ENCODE data around the gene SOS2.

The SOS2 gene

DNA sequence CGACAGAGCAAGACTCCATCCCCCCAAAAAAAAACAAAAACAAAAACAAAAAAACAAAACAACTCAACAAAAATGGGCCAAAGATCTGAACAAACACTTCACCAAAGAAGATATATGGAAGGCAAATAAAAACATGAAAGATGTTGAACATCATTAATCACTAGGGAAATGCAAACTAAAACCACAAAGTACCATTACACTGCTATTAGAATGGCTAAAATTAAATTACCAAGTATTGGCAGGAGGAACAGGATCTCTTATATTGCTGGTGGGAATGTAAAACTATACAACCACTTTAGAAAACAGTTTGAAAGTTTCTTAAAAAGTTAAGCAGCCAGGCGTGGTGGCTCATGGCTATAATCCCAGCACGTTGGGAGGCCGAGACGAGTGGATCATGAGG lies 12.9 kb downstream of the SOS2 start:
- no peak for DNase-seq
- no peak overlapping the region for H3K4me3 ChIP-seq (ENCODE audit: low read length)
- no peak overlapping the region for H2AFZ ChIP-seq (ENCODE audit: low read length)
- no peaks in the 10 kb centered on the region for H3F3A ChIP-seq (ENCODE audit: insufficient read depth, low read length)
- H3K27ac ChIP-seq (ENCODE audit: low read length), result no peak overlapping the region
- H3K9me3 ChIP-seq (replicated peaks; ENCODE audit: insufficient read depth, low read length), result no peaks in the 10 kb centered on the region
- H3K27me3 ChIP-seq (replicated peaks; ENCODE audit: insufficient read depth, low read length), result no peaks in the 10 kb centered on the region
- TF ChIP-seq, protein P1, sequence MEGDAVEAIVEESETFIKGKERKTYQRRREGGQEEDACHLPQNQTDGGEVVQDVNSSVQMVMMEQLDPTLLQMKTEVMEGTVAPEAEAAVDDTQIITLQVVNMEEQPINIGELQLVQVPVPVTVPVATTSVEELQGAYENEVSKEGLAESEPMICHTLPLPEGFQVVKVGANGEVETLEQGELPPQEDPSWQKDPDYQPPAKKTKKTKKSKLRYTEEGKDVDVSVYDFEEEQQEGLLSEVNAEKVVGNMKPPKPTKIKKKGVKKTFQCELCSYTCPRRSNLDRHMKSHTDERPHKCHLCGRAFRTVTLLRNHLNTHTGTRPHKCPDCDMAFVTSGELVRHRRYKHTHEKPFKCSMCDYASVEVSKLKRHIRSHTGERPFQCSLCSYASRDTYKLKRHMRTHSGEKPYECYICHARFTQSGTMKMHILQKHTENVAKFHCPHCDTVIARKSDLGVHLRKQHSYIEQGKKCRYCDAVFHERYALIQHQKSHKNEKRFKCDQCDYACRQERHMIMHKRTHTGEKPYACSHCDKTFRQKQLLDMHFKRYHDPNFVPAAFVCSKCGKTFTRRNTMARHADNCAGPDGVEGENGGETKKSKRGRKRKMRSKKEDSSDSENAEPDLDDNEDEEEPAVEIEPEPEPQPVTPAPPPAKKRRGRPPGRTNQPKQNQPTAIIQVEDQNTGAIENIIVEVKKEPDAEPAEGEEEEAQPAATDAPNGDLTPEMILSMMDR (IDR thresholded peaks at IDR 0.05; ENCODE audit: low read length), result no peak
- TF ChIP-seq EZH2phosphoT487 (IDR thresholded peaks at IDR 0.05; ENCODE audit: low read length) (no peak), EZH2 (optimal IDR thresholded peaks at IDR 0.05; ENCODE audit: low read depth, low read length) (no peak)
- H3K9ac ChIP-seq (ENCODE audit: low read length), result no peak overlapping the region
- no peaks in the 10 kb centered on the region for H3K36me3 ChIP-seq (replicated peaks; ENCODE audit: insufficient read depth, low read length)
- no peak overlapping the region for H3K4me2 ChIP-seq (ENCODE audit: low read depth, low read length)
- H3K9me2 ChIP-seq (replicated peaks; ENCODE audit: insufficient read depth, low read length), result no peaks in the 10 kb centered on the region
- H4K20me1 ChIP-seq (ENCODE audit: insufficient read depth, low read length), result no peaks in the 10 kb centered on the region
- H3K79me2 ChIP-seq (ENCODE audit: low read length), result no peaks in the 10 kb centered on the region; the same call in 1 of the 2 replicates
- no peaks in the 10 kb centered on the region for H3K4me1 ChIP-seq (ENCODE audit: low read length)

DNA sequence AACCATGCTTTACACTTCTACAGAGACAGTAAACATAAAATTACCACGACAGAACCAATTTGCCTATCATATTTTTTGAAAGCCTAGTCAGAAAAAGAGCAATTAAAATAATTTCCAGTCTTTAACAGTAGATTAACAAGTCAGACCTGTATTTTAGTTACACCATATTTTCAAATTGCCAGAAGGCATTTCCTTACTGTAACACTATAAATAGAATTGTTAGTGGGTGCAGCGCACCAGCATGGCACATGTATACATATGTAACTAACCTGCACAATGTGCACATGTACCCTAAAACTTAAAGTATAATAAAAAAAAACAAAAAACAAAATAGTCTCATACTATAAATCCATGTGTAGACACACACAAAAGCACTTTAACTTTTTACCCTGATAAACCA lies 16.0 kb downstream of the SOS2 start:
- no peaks in the 10 kb centered on the region for H3K36me3 ChIP-seq (replicated peaks; ENCODE audit: insufficient read depth, low read length)
- H3K4me1 ChIP-seq (ENCODE audit: low read length), result no peaks in the 10 kb centered on the region
- H4K20me1 ChIP-seq (ENCODE audit: insufficient read depth, low read length), result no peaks in the 10 kb centered on the region
- no peak overlapping the region for H3K9ac ChIP-seq (ENCODE audit: low read length)
- no peaks in the 10 kb centered on the region for H3K79me2 ChIP-seq (ENCODE audit: low read length)
- DNase-seq, result no peak
- no peaks in the 10 kb centered on the region for H3K27me3 ChIP-seq (replicated peaks; ENCODE audit: insufficient read depth, low read length)
- no peaks in the 10 kb centered on the region for H3K9me3 ChIP-seq (replicated peaks; ENCODE audit: insufficient read depth, low read length)
- no peak overlapping the region for H3K4me3 ChIP-seq (ENCODE audit: low read length)
- H2AFZ ChIP-seq (ENCODE audit: low read length), result no peak overlapping the region
- TF ChIP-seq EZH2 (optimal IDR thresholded peaks at IDR 0.05; ENCODE audit: low read depth, low read length) (no peak), EZH2phosphoT487 (IDR thresholded peaks at IDR 0.05; ENCODE audit: low read length) (no peak)
- TF ChIP-seq, protein P1 (IDR thresholded peaks at IDR 0.05; ENCODE audit: low read length), result no peak
- no peaks in the 10 kb centered on the region for H3K9me2 ChIP-seq (replicated peaks; ENCODE audit: insufficient read depth, low read length)
- no peaks in the 10 kb centered on the region for H3F3A ChIP-seq (ENCODE audit: insufficient read depth, low read length)
- no peak overlapping the region for H3K4me2 ChIP-seq (ENCODE audit: low read depth, low read length)
- no peak overlapping the region for H3K27ac ChIP-seq (ENCODE audit: low read length)

DNA sequence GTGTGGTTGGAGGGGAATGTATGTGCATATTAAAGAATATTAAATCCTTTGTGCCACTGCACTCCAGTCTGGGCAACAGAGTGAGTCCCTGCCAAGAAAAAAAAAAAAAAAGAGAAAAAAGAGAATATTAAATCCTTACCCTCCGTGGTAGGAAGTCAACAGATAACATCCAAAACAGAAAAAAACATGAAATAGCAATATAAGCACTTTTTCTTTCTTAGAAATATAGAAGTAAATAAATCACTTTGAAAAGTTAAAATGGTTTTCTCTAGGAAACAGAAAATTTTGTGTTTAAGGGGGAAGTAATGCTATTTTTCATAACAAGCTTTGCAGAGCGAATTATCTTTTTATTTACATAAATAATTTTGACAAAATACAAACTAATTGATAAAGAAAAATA lies 17.6 kb downstream of the SOS2 start:
- no peak overlapping the region for H3K9ac ChIP-seq (ENCODE audit: low read length)

More for the DNA sequence above, 17.6 kb downstream of the SOS2 start:
- no peaks in the 10 kb centered on the region for H3K9me3 ChIP-seq (replicated peaks; ENCODE audit: insufficient read depth, low read length)
- no peaks in the 10 kb centered on the region for H3K27me3 ChIP-seq (replicated peaks; ENCODE audit: insufficient read depth, low read length)
- no peaks in the 10 kb centered on the region for H3K4me1 ChIP-seq (ENCODE audit: low read length)
- H3K4me2 ChIP-seq (ENCODE audit: low read depth, low read length), result no peak overlapping the region
- no peak overlapping the region for H3K4me3 ChIP-seq (ENCODE audit: low read length)
- no peak for DNase-seq
- H3K36me3 ChIP-seq (replicated peaks; ENCODE audit: insufficient read depth, low read length), result no peaks in the 10 kb centered on the region
- TF ChIP-seq, protein P1 (IDR thresholded peaks at IDR 0.05; ENCODE audit: low read length), result no peak
- no peak for TF ChIP-seq EZH2 (optimal IDR thresholded peaks at IDR 0.05; ENCODE audit: low read depth, low read length)
- TF ChIP-seq EZH2phosphoT487 (IDR thresholded peaks at IDR 0.05; ENCODE audit: low read length), result no peak
- no peaks in the 10 kb centered on the region for H3K79me2 ChIP-seq (ENCODE audit: low read length)
- no peaks in the 10 kb centered on the region for H3K9me2 ChIP-seq (replicated peaks; ENCODE audit: insufficient read depth, low read length)
- no peaks in the 10 kb centered on the region for H3F3A ChIP-seq (ENCODE audit: insufficient read depth, low read length)
- no peak overlapping the region for H2AFZ ChIP-seq (ENCODE audit: low read length)
- no peak overlapping the region for H3K27ac ChIP-seq (ENCODE audit: low read length)
- H4K20me1 ChIP-seq (ENCODE audit: insufficient read depth, low read length), result no peaks in the 10 kb centered on the region

Measured in MM.1S (cell line).